GM19328 (cell line): Measurements from ENCODE around the gene ARSG.

Experiments
- ATAC-seq: cut with Tn5 transposase; IDR thresholded peaks from one replicate; pipeline ENCODE4 v1.9.1; 2021; ENCODE audit warnings: mild to moderate bottlenecking, moderate library complexity; ENCODE audit not compliant: unreplicated experiment

Gene ARSG

GRCh38 chr17:68462381-68463210 lies 171.3 kb downstream of the ARSG start:
- no peak for ATAC-seq

- no peak for ATAC-seq
These were observed 172.1 kb downstream of the ARSG start for GRCh38 chr17:68463211-68464019.

DNA sequence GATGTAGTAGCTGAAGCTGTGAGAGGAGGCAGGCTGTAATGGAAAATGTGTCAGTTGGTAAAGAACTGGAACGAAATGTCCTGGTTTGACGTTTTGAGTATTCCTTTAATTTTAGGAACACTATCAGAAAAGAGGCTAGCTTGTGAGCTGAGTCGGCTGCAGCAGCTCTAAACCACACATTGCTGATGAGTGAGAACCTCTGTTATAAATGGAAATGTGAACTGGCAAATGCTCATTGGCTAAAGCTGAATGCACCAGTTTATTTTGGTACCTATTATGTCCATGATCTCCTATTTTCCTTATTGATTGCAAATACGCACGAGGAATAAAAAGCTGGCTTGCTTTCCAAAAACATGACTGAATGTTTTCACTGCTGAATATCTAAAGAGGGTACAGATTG lies 177.0 kb downstream of the ARSG start:
- no peak for ATAC-seq

DNA sequence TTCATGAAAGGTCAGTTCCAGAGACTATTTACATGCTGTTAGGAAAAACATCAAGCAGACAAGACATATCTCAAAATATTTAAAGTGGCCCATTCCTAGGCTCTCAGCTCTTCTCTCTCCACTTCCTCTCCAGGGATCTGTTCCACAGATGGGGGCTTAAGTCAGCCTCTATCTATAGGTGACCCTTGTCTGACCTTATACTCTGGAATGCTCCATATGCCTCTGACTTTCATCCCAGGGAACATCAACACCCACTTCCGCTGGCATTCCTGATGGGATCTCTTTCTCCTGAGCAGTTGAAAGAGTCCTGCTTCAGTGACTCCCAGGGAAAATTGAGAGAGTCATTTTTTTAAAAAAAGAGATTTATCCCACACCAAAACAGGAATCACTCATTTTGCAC lies 177.5 kb downstream of the ARSG start:
- no peak for ATAC-seq
